ENCODE measurements around the gene NLRP14.
A peak's percentile ranks its signal among the peaks of the same experiment; 100 is the strongest.

NLRP14 gene

DNA sequence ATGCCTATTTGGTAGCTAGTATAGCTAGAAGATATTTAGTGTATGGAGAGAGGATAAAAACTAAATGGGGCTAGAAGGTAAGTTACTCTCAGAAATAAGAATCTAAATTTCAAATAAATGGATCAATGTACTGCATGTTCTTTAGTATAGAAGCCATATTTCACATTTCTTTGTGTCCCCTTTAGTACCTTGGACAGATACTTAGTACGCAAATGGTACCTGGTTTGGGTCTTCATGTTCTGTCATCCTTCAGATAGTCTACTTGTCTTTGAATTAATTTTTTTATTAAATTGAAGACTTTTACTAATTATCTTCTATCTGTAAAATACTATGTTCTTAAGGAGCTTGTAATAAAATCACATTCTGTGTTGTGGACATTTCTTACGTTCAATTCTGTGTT, 42.3 kb downstream of the NLRP14 start (continued):
- TF ChIP-seq, protein P1, sequence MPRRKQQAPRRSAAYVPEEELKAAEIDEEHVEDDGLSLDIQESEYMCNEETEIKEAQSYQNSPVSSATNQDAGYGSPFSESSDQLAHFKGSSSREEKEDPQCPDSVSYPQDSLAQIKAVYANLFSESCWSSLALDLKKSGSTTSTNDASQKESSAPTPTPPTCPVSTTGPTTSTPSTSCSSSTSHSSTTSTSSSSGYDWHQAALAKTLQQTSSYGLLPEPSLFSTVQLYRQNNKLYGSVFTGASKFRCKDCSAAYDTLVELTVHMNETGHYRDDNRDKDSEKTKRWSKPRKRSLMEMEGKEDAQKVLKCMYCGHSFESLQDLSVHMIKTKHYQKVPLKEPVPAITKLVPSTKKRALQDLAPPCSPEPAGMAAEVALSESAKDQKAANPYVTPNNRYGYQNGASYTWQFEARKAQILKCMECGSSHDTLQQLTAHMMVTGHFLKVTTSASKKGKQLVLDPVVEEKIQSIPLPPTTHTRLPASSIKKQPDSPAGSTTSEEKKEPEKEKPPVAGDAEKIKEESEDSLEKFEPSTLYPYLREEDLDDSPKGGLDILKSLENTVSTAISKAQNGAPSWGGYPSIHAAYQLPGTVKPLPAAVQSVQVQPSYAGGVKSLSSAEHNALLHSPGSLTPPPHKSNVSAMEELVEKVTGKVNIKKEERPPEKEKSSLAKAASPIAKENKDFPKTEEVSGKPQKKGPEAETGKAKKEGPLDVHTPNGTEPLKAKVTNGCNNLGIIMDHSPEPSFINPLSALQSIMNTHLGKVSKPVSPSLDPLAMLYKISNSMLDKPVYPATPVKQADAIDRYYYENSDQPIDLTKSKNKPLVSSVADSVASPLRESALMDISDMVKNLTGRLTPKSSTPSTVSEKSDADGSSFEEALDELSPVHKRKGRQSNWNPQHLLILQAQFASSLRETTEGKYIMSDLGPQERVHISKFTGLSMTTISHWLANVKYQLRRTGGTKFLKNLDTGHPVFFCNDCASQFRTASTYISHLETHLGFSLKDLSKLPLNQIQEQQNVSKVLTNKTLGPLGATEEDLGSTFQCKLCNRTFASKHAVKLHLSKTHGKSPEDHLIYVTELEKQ (tag by site-specific recombination; IDR thresholded peaks at IDR 0.05; ENCODE audit: borderline replicate concordance), result no peak
- TF ChIP-seq ZNF623 (tag by site-specific recombination; IDR thresholded peaks at IDR 0.05), result no peak
- TF ChIP-seq, protein P2, sequence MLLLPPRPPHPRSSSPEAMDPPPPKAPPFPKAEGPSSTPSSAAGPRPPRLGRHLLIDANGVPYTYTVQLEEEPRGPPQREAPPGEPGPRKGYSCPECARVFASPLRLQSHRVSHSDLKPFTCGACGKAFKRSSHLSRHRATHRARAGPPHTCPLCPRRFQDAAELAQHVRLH (tag by site-specific recombination; IDR thresholded peaks at IDR 0.05), result no peak
- no peak for TF ChIP-seq ZNF211 (tag by site-specific recombination; IDR thresholded peaks at IDR 0.05; ENCODE audit: low read depth)
- no peak for TF ChIP-seq FEZF1 (tag by site-specific recombination; IDR thresholded peaks at IDR 0.05)
- TF ChIP-seq ZBTB7A (tag by site-specific recombination; IDR thresholded peaks at IDR 0.05; ENCODE audit: low read depth), result no peak
- no peak for TF ChIP-seq ZNF140 (tag by site-specific recombination; IDR thresholded peaks at IDR 0.05)

DNA sequence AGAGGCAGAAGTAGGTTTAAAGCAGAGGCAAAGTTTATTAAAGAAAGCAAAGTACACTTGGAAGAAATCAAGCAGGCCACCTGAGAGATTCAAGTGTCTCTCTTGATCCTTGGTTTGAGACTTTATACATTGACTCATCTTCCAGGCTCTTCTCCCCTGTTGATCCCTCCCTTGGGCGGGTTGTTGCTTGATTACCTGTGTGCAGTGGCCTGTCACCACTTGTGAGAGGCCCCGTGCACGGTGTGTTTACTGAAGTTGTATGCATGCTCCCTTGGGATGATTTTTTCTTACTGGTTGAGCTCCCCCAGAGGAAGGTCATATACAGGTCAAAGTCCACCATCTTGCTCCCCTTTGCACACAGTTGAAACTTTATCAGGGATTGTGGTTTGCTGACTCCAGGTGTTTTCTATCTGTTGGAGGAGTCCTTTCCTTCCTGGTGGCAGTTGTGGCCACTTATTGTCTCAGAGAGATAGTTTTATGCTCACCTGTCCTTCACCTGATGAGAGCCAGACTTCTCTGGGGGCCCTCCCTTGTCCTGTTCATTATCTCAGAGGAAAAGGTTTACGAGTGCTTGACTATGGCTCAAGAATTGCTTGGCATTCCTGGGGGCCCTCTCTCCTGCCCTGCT, 52.2 kb downstream of the NLRP14 start:
- H3K4me1 ChIP-seq (ENCODE audit: control insufficient read depth, insufficient read depth, low read length), result no peaks in the 10 kb centered on the region
- ChIA-PET CTCF (interaction anchor here (0.7 kb wide), 1 partner anchor 512 kb away, joined by 3 read pairs; no protein-coding TSS in a partner anchor), POLR2A (no interaction called here)
- H3K27ac ChIP-seq (ENCODE audit: extremely low read depth, low read depth, low read length), result no peak overlapping the region
- H3K4me3 ChIP-seq (ENCODE audit: low read depth, low read length), result no peak overlapping the region
- TF ChIP-seq YY2 (tag by site-specific recombination; IDR thresholded peaks at IDR 0.05), result no peak
- TF ChIP-seq ZNF132 (tag by site-specific recombination; IDR thresholded peaks at IDR 0.05; ENCODE audit: borderline replicate concordance), result no peak
- no peak for TF ChIP-seq ZFP41 (tag by site-specific recombination; IDR thresholded peaks at IDR 0.05; ENCODE audit: borderline replicate concordance)
- TF ChIP-seq SP2 (tag by site-specific recombination; IDR thresholded peaks at IDR 0.05), result no peak
- TF ChIP-seq ZNF341 (tag by site-specific recombination; IDR thresholded peaks at IDR 0.05; ENCODE audit: low read depth), result no peak
- no peaks in the 10 kb centered on the region for H3K9me3 ChIP-seq (ENCODE audit: control insufficient read depth, insufficient read depth, low read depth, low read length)
- H3K36me3 ChIP-seq (ENCODE audit: control insufficient read depth in 2 of 2, insufficient read depth in 1 of 2, low read length in 2 of 2), result no peaks in the 10 kb centered on the region

DNA sequence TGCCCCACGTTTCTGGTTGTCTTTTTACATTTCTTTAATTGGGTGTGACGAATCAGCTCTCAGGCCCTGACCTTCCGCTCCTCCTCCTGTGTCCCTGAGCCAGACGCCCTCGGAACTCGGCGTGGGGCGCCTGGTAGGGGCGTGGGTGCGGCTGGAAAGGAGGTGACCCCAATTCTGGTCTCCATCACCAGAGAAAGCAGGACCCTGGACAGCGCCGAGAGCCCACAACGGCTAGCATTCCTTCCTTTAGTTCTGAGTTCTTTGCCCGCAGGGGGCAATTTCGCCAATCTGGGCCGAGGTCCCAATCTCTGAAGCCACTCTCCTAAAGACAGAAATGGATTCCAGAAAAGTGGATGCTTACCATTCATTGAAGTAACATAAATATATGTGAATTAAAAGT, 56.8 kb downstream of the NLRP14 start:
- Histone ChIP-seq H3K4me3 (ENCODE audit: low read depth, low read length) (no peak overlapping the region), H3K27ac (ENCODE audit: extremely low read depth, low read depth, low read length) (no peak overlapping the region), H3K36me3 (ENCODE audit: control insufficient read depth in 2 of 2, insufficient read depth in 1 of 2, low read length in 2 of 2) (no peaks in the 10 kb centered on the region), H3K9me3 (ENCODE audit: control insufficient read depth, insufficient read depth, low read depth, low read length) (no peaks in the 10 kb centered on the region), H3K4me1 (ENCODE audit: control insufficient read depth, insufficient read depth, low read length) (no peaks in the 10 kb centered on the region)
- POLR2A ChIA-PET, result no interaction called here
- CTCF ChIA-PET, result no interaction called here
- TF ChIP-seq, protein P3, sequence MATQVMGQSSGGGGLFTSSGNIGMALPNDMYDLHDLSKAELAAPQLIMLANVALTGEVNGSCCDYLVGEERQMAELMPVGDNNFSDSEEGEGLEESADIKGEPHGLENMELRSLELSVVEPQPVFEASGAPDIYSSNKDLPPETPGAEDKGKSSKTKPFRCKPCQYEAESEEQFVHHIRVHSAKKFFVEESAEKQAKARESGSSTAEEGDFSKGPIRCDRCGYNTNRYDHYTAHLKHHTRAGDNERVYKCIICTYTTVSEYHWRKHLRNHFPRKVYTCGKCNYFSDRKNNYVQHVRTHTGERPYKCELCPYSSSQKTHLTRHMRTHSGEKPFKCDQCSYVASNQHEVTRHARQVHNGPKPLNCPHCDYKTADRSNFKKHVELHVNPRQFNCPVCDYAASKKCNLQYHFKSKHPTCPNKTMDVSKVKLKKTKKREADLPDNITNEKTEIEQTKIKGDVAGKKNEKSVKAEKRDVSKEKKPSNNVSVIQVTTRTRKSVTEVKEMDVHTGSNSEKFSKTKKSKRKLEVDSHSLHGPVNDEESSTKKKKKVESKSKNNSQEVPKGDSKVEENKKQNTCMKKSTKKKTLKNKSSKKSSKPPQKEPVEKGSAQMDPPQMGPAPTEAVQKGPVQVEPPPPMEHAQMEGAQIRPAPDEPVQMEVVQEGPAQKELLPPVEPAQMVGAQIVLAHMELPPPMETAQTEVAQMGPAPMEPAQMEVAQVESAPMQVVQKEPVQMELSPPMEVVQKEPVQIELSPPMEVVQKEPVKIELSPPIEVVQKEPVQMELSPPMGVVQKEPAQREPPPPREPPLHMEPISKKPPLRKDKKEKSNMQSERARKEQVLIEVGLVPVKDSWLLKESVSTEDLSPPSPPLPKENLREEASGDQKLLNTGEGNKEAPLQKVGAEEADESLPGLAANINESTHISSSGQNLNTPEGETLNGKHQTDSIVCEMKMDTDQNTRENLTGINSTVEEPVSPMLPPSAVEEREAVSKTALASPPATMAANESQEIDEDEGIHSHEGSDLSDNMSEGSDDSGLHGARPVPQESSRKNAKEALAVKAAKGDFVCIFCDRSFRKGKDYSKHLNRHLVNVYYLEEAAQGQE (tag by site-specific recombination; IDR thresholded peaks at IDR 0.05), result peak; percentile 88
- no peak for TF ChIP-seq ZFP69B (tag by site-specific recombination; IDR thresholded peaks at IDR 0.05)

Measured in HEK293 (cell line).